GM13977 (cell line): Measurements from ENCODE around the gene STX4.

ENCODE experiments used
- DNase-seq: peaks from one replicate; pipeline ENCODE4 v3.0.0; 2012; ENCODE audit warnings: low spot score
- CTCF ChIP-seq: IDR thresholded peaks from 2 replicates; pipeline ENCODE4 v1.5.1; 2012; ENCODE audit warnings: mild to moderate bottlenecking, control low read depth; ENCODE audit not compliant: insufficient read depth; ENCODE audit errors: extremely low read depth, missing control alignments
- in situ Hi-C: fragments of 300-500 bp; cut with MboI; formaldehyde crosslinking; loops from one replicate; pipeline ENCODE4 v1.12.0; 2022; ENCODE audit warnings: low sequenced_read_pairs, low pct_unique_long_range_greater_than_20kb, mixed read lengths, inconsistent platforms; ENCODE audit not compliant: unreplicated experiment

STX4 gene

GRCh38 chr16:31031276-31031675 lies 2.1 kb upstream of the STX4 start:
- no peak for TF ChIP-seq CTCF
- no peak for DNase-seq
- in situ Hi-C loops: no loop called here

GRCh38 chr16:31033709-31034492 lies 543 bp downstream of the STX4 start:
- in situ Hi-C loops: no loop called here
- no peak for TF ChIP-seq CTCF
- DNase-seq: peak; percentile 94

- no peak for DNase-seq
- in situ Hi-C loops: no loop called here
- TF ChIP-seq CTCF: no peak
These were observed 3.3 kb downstream of the STX4 start for GRCh38 chr16:31036691-31037090.

GRCh38 chr16:31038993-31039392 lies 5.6 kb downstream of the STX4 start:
- in situ Hi-C loops: no loop called here
- DNase-seq: no peak
- TF ChIP-seq CTCF: no peak

- DNase-seq: no peak
- in situ Hi-C loops: no loop called here
- TF ChIP-seq CTCF: no peak
These were observed 9.5 kb downstream of the STX4 start for GRCh38 chr16:31042866-31043265.

- no peak for TF ChIP-seq CTCF
- in situ Hi-C loops: no loop called here
- DNase-seq: no peak
These were observed 10.0 kb downstream of the STX4 start for GRCh38 chr16:31043352-31043751.
